Measurements from ENCODE around the gene VPS4A. TPM values are rescaled to one million over a fixed set of nuclear protein-coding genes. Genes with fewer than 3 reads are reported as not detected.
A peak's percentile ranks its signal among the peaks of the same experiment; 100 is the strongest.
"Not testable (repeated sequence)": the region's sequence is repeated elsewhere in the genome, so short reads cannot be mapped to it uniquely, and the experiment has no call there.

Gene VPS4A
- total RNA-seq, 1 experiment from 2014 or later = 45.8 TPM

GRCh38 chr16:69286941-69287713 lies 24.0 kb upstream of the VPS4A start:
- no peaks in the 10 kb centered on the region; the same call in 1 of the 2 replicates for H3K36me3 ChIP-seq (ENCODE audit: control insufficient read depth, insufficient read depth, low read length)
- CTCF ChIA-PET = interaction anchor here (1.6 to 1.7 kb wide), 2 partner anchors 137 to 385 kb away, joined by 5 to 6 read pairs; no protein-coding TSS in a partner anchor
- POLR2A ChIA-PET = no interaction called here
- H3K4me3 ChIP-seq (ENCODE audit: low read depth, low read length) = no peak overlapping the region
- Mint-ChIP-seq H3K27me3 (ENCODE audit: insufficient read depth, unreplicated experiment) (no peaks in the 10 kb centered on the region), H3K4me1 (ENCODE audit: low read depth, unreplicated experiment) (peaks cover 6% of the 10 kb centered on the region), H3K4me3 (ENCODE audit: unreplicated experiment) (no peak overlapping the region), H3K27ac (ENCODE audit: unreplicated experiment) (no peak overlapping the region), H3K9me3 (ENCODE audit: unreplicated experiment) (no peaks in the 10 kb centered on the region), H3K36me3 (ENCODE audit: insufficient read depth, unreplicated experiment) (peaks cover 32% of the 10 kb centered on the region)
- H3K4me1 ChIP-seq = peaks cover 29% of the 10 kb centered on the region
- intact Hi-C loops (cut with micrococcal nuclease; ENCODE audit: unreplicated experiment) = loop anchor here (1.0 to 10.0 kb wide), 2 partner anchors 102 to 137 kb away; partner anchors contain the start of gene SNTB2
- no TSS peak for BruUV-seq (replicated peaks)
- TF ChIP-seq CTCF (IDR thresholded peaks at IDR 0.05; ENCODE audit: insufficient read depth in 1 of 2, low read depth in 1 of 2, low read length in 1 of 2, severe bottlenecking in 1 of 2, unreplicated experiment in 1 of 2) = peak; percentile 68 to 73
- no peaks in the 10 kb centered on the region for H3K9me3 ChIP-seq
- DNase-seq = peak in 1 of 2 experiments; percentile 70
- H3K27me3 ChIP-seq (replicated peaks; ENCODE audit: control insufficient read depth, insufficient read depth, low read length) = no peaks in the 10 kb centered on the region

GRCh38 chr16:69291657-69292056 lies 19.5 kb upstream of the VPS4A start:
- H3K9me3 ChIP-seq; BruUV-seq (replicated peaks); DNase-seq; H3K4me1 ChIP-seq; intact Hi-C loops (cut with micrococcal nuclease; ENCODE audit: unreplicated experiment); CTCF ChIA-PET; H3K4me1 Mint-ChIP-seq (ENCODE audit: low read depth, unreplicated experiment); H3K27me3 Mint-ChIP-seq (ENCODE audit: insufficient read depth, unreplicated experiment); H3K36me3 ChIP-seq (ENCODE audit: control insufficient read depth, insufficient read depth, low read length); H3K27me3 ChIP-seq (replicated peaks; ENCODE audit: control insufficient read depth, insufficient read depth, low read length); H3K9me3 Mint-ChIP-seq (ENCODE audit: unreplicated experiment); H3K4me3 Mint-ChIP-seq (ENCODE audit: unreplicated experiment); H3K27ac Mint-ChIP-seq (ENCODE audit: unreplicated experiment); POLR2A ChIA-PET; H3K4me3 ChIP-seq (ENCODE audit: low read depth, low read length): not testable (repeated sequence)
- peaks cover 55% of the 10 kb centered on the region for H3K36me3 Mint-ChIP-seq (ENCODE audit: insufficient read depth, unreplicated experiment)

- Mint-ChIP-seq H3K4me1 (ENCODE audit: low read depth, unreplicated experiment) (peaks cover 7% of the 10 kb centered on the region), H3K27ac (ENCODE audit: unreplicated experiment) (peak overlapping the region; percentile 10), H3K36me3 (ENCODE audit: insufficient read depth, unreplicated experiment) (peaks cover 50% of the 10 kb centered on the region), H3K27me3 (ENCODE audit: insufficient read depth, unreplicated experiment) (no peaks in the 10 kb centered on the region), H3K9me3 (ENCODE audit: unreplicated experiment) (no peaks in the 10 kb centered on the region), H3K4me3 (ENCODE audit: unreplicated experiment) (no peak overlapping the region)
- ChIA-PET CTCF (no interaction called here), POLR2A (no interaction called here)
- Histone ChIP-seq H3K4me3 (ENCODE audit: low read depth, low read length) (no peak overlapping the region), H3K36me3 (ENCODE audit: control insufficient read depth, insufficient read depth, low read length) (no peaks in the 10 kb centered on the region), H3K27me3 (replicated peaks; ENCODE audit: control insufficient read depth, insufficient read depth, low read length) (no peaks in the 10 kb centered on the region), H3K9me3 (no peaks in the 10 kb centered on the region), H3K4me1 (no peaks in the 10 kb centered on the region)
- no peak for DNase-seq
- intact Hi-C loops (cut with micrococcal nuclease; ENCODE audit: unreplicated experiment) = no loop called here
- no TSS peak for BruUV-seq (replicated peaks)
- TF ChIP-seq CTCF (IDR thresholded peaks at IDR 0.05; ENCODE audit: insufficient read depth in 1 of 2, low read depth in 1 of 2, low read length in 1 of 2, severe bottlenecking in 1 of 2, unreplicated experiment in 1 of 2) = no peak
Observed at GRCh38 chr16:69293401-69293800, 17.7 kb upstream of the VPS4A start.

Measured in Caco-2 (cell line).